GM19455 (cell line): Measurements from ENCODE around the gene MMP20.
"Not testable (repeated sequence)": the region's sequence is repeated elsewhere in the genome, so short reads cannot be mapped to it uniquely, and the experiment has no call there.

ENCODE experiments used
- ATAC-seq: cut with Tn5 transposase; IDR thresholded peaks from one replicate; pipeline ENCODE4 v1.9.1; 2021; ENCODE audit not compliant: unreplicated experiment

The MMP20 gene, protein sequence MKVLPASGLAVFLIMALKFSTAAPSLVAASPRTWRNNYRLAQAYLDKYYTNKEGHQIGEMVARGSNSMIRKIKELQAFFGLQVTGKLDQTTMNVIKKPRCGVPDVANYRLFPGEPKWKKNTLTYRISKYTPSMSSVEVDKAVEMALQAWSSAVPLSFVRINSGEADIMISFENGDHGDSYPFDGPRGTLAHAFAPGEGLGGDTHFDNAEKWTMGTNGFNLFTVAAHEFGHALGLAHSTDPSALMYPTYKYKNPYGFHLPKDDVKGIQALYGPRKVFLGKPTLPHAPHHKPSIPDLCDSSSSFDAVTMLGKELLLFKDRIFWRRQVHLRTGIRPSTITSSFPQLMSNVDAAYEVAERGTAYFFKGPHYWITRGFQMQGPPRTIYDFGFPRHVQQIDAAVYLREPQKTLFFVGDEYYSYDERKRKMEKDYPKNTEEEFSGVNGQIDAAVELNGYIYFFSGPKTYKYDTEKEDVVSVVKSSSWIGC

DNA sequence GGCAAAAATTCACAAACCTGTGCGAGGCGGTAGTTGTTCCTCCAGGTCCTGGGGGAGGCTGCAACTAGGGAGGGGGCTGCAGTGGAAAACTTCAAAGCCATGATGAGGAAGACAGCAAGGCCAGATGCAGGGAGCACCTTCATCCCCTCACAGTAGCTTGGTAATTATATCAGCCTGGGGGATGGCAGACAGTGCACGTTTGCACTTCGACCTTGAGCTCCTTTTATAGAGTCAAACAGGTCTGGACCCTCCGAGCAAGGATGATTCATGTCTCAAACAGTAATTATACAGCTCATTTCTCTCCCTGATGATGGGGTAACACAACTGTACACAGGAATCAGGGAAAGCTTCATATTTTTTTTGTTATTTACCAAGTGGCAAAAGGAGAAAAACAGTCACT, at the start of gene MMP20:
Gene MMP20, minus strand, starts transcription at position 156 of the 400 bp plus-strand sequence. Its CDS starts 13 bp downstream, at position 143.
- ATAC-seq = no peak

DNA sequence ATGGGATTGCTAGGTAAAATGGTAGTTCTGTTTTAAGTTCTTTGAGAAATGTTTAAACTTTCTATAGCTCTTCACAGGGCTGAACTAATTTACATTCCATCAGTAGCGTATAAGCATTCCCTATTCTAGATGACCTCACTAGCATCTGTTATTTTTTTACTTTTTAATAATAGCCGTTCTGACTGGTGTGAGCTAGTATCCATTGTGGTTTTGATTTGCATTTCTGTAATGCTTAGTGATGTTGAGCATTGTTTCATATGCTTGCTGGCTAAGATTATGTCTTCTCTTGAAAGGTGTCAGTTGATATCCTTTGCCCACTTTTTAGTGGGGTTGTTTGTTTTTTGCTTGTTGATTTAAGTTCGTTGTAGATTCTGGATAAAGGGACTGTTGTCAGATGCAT, 44.5 kb upstream of the MMP20 start:
- no peak for ATAC-seq

DNA sequence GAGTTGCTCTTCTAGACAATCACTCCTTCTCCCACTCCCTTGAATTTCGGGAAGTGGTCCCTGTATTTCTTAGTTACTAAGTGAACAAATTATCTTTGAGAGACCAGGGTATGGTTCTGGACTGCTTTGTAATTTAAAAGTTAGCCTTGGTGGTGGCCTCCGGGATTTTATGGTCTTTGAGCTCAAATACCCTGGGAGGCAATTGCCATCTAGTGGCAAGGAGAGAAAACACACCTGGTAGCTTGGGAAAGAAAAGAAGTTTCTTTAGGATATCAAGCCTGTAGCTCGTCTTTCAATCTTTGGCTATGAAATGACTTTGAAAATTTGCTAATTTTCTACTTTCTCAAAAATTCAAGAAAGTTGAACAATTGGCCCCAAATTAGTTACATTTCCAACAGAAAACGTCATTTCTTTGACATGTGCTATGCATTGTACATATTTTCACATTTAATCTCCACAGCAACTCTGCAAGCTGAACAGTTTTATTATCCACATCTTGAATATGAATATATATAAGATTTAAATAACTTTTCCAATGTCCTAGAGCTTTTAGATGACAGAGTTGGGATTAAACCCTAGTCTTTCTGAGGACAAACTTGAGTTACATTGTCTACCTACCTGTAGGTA, 41.3 kb upstream of the MMP20 start:
- no peak for ATAC-seq

DNA sequence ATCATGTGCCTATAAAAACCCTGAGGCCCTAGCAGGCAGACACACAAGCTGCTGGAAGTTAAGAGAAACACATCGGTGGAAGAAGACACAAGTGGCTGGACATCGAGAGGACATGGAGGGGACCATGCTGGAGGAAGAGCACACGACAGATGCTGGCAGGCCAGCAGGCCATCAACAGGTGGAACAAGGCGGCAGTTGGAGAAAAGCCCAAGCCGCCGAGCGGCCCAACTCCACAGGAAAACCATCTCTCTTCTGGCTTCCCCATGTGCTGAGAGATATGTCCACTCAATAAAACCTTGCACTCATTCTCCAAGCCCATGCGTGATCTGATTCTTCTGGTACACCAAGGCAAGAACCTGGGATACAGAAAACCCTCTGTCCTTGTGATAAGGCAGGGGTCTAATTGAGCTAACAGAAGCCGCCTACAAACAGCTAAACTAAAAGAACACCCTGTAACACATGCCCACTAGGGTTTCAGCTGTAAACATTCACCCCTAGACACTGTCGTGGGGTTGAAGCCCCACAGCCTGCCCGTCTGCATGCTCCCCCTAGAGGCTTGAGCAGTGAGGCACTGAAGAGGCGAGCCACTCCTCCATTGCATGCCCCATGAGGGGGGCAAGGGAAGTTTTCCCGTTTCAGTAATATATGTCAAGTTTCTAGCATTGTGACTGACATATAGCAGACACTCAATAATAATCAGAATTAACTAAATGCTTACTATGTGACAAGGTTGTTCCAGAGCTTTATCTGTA, 39.0 kb upstream of the MMP20 start:
- no peak for ATAC-seq

DNA sequence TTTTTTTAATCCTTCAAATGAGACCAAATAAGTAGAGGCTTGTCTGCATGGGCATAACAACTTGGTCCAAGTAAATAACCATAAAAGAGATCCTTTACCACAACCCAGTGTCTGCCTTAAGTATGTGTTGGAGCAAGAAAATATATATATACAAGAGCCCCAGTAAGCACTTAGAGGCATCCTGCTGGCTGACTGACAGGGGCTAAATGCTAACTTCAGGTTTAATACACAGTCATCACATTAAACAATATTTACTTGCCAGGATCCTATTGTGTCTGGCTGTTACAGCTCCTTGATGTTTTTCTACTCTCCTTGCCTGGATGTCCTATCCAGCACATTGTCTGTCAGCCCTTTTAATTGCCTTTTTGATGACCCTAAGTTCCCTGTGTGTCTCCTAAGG, 37.5 kb upstream of the MMP20 start:
- no peak for ATAC-seq

DNA sequence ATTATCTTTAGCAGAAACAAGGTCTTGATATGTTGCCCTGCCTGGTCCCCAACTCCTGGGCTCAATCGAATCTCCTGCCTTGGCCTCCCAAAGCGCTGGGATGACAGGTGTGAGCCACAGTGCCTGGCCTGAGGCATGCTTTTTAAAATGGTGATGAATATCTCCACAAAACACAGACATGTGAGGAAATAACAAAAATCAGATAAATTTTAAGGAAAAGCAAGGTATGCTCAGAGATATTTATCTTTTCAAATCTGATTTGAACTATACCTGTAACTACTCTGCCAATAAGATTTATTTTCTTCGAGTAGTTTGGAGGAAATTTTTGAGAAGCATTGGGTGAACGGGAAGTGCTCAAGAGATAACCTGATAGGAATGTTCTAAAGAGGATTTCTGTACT, 35.9 kb upstream of the MMP20 start:
- ATAC-seq = no peak

DNA sequence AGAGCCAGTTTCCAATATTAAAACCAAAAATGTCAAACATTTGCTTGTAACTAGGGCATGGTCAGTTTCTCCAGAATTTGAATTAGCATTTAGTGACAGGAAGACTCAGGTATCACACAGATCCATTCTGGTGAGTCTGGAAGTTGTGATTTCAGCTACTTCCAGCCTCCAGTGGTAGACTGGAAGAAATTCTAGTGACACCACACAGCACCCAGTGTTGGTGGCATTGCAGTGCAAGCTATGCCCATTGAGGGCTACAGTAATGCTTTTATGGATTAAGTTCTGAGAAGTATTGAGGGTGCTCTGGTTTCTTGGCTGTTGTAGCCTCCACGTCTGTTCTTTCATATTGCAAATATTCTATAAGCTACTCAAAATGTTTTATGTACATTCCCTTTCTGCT, 31.4 kb upstream of the MMP20 start:
- no peak for ATAC-seq

DNA sequence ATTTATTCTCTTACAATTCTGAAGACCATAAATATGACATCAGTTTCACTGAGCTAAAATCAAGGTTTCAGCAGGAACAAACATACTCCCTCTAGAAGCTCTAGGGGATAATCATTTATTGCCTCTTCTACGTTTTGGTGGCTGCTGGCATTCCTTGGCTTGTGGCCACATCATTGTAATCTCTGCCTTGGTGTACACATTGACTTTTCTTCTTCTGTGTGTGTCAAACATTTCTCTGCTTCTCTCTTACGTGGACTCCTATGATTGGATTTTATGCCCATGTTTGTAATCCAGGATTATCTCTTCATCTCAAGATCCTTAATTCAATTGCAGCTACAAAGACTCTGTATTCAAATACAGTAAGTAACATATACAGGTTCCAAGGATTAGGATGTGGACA, 30.4 kb upstream of the MMP20 start:
- no peak for ATAC-seq

DNA sequence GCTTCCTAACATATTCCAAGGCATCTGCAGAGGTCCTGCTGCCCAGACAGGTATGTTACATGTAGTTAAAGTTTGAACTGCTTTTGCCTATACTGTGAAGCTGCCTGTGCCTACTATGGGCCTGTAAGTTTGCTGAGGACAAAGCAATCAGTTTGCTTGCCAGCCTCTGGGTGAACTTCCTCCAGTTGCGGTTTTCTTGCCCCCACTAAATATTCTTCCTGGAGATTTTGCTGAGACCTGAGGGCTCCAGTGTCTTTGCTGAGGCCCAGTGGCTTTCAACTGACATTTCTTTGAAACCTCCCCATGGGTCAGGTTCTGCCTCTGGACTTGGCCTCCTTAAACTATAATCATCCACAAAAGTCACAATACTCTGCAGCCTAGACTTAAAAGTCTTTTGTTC, 29.6 kb upstream of the MMP20 start:
- no peak for ATAC-seq

DNA sequence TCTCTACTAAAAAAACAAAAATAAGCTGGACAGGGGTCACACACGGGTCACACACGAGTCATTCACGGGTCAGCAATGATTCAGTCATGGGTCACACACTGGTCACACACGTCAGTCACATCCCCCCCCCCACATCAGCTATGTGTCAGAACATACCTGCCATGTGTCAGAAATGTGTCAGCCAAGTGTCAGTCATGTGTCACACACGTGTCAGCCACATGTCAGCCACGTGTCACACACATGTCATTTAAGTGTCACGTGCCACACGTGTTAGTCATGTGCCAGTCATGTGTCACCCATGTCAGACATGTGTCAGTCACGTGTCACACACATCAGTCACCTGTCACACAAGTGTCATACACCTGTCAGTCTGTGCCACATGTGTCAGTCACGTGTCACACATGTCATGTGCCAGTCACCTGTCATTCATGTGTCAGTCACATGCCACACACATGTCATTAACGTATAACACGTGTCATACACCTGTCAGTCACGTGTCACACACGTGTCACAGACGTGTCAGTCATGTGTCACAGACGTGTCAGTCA, 28.7 kb upstream of the MMP20 start:
- no peak for ATAC-seq

DNA sequence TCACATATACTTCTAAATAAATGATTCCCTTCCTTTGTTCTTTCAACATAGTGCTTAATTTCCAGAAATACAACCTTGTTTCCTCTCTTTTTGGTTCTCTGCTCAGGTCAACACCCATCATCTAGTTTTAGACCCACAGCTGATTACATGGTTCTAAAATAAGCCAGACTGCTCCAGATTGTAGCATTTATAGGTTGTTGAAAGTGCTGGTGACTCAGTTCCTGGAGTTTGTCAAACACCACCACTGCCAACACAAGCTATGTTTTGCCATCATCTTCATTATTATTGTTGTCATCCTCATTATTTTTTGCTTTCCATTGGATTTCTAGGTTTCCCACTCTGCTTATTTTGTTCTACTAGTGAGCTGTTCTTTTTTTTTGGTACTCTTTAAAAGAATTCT, 22.3 kb upstream of the MMP20 start:
- ATAC-seq = no peak

DNA sequence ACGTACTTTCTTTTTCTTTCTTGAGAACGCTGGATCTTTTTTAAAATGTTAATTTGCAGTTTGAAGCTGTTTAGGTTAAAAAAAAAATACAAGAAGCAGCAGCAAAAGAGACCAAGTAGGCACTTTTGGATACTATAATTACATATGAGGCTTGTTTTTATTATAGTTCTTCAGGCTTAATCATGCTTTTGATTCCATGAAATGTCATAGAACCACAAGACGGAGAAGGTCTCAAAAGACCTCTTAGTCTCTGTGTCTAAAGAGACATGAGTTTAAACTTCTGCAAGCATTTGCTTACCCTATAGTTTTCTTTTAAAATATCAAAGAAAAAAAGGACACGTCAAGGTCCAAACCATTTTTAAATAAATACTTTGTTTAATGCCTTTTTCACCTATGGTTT, 18.8 kb upstream of the MMP20 start:
- no peak for ATAC-seq

DNA sequence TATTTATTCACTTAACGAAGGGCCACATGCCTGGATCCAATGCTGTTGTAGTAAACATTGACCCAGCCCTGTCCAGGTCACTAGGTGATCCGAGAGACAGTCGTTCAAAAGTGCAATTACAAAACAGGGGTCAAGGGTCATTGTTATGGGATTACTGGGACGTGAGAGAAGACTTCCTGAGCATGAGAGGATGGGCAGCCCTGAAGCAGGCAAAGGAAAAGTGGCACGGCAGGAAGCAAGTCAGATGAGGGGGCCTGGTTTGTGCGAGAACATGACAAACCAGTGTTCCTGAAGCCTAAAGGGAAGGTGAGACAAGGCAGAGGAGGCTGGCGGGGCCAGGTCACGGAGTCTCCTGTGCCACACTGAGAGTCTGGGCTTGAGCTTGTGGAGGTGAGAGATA, 15.8 kb upstream of the MMP20 start:
- ATAC-seq = no peak

DNA sequence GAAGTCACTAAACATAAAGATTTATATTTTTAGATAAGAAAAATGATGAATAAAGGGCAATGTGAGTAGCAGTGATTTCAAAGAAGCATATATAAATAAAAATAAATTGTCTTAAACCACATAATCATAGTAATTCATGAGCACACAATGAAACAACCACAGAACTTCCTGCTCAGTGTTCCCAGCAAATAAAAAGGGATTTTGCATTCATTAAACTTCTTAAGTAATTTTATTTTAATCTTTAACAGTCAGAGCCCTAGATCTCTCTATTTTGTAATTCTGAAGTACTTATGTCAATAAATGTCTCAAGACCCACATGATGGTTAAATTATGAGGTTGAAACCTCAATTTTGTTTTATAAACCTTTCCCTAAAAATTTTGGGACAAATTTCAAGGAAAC, 14.5 kb upstream of the MMP20 start:
- ATAC-seq = no peak

DNA sequence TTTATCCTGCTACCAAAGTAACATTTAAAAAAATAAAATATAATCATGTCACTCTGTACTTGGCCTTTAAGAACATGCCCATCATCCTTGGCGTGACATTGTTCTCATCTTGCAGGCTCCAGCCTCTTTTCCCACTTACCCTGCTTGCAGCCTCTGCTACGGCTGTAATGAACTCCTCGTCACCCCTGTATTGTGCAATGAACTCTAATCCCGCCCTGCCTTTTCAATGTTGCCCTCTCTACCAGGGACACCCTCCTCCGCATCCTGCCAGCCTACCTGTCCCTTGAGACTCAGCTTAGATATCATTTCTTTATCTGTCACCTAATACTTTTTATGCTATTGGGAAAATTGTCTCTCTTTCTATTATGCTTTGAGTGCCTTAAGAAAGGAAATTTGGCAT, 12.6 kb upstream of the MMP20 start:
- no peak for ATAC-seq

DNA sequence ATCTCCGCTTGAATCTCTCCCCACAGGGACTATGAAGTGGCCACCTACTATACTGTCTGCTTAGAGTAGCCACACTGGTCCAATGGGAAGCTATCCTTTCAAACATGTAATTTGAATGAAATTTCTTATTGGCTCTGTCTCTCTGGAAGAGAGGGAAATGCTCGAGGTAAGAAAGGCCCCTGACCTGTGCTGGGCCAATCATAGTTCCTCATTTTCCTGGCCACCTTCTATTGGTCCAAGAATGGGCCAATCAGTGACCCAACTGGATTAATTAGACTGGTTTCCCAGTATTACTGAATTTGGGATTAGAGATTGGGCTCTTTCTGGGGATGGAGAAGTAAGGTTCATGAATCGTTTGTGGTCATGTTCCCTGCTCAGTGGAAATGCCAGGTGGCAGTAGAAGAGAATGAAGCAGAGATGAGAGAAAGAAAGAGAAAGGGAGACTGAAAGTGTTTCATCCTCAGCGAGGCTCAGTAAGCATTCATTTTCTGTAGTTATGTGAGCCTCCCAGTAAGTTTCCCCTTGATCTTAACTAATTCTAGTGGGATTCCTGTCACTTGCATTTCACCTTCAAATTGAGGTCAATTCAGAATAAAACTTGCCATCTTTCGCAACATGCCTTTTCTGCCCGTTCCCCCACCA, 8.4 kb upstream of the MMP20 start:
- no peak for ATAC-seq

DNA sequence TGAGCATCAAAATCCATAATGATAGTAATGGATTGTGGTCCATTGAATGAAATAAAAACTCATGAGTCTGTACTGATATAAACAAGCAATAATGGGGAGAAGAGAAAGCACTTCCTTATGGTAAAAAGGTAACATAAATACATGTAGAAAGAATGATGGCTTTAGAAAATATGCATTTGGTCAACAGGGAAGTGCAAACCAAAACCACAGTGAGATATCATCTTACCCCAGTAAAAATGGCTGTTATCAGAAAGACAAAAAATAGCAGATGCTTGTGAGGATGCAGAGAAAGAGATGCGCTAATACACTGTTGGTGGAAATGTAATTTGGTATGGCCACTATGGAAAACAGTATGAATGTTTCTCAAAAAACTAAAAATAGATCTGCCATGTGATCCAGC, 6.9 kb upstream of the MMP20 start:
- ATAC-seq = no peak

DNA sequence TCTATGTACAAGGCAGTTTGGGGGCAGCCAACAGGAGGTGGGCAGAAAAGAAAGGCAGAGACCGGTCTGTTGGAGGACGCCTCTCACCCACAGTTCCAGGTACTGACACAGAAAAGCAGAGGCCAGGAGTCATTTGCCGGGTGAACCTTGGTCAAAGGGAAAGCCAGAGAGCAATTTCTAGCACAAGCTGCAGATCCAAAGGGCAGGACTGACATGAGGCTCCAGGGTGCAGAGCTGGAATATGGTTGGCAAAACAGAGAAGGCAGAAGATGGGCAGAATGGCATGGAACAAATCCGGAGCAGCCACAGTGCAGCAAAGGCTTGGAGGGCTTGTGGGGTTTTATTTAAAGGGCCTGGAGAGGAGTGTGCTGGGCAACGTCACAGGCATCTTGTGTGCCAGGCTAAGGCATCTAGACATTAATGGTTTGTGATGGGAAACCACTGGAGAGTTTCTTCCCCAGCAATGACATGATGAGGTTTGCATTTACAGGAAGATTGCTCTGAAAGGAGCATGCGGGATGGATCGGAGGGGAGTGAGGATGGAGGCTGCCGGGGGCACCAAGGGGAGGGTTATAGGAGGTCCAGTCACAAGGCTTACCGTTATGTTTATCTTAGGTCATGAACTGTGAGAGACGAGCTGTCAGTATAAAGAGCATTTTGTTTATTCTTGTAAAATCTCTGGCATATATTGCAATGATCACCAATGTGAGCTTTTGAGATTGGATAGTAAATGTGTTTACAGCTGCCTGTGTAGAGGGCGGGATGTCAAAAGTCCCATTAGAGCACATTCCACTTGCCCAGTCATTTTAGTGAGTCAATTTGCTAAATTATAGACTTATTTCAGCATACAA, 5.7 kb upstream of the MMP20 start:
- ATAC-seq = no peak

DNA sequence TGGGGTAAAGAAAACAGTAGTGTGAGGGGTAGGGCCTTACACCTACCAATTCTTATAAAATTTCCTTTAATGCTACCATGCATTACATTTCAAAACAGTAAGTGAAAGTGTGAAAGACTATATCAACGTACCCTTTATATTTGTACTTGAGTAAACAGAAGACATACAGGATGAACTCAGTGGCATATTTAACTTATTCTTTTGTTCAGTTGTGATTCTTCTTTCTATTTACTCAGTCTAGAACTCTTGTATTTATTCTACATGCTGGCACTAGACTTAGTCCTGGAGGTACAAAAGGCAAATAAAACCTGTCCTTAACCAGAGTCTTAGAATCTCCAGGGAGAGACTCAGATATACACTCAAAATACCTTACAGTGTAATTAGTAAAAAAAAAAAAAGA, 4.8 kb upstream of the MMP20 start:
- ATAC-seq = not testable (repeated sequence)

DNA sequence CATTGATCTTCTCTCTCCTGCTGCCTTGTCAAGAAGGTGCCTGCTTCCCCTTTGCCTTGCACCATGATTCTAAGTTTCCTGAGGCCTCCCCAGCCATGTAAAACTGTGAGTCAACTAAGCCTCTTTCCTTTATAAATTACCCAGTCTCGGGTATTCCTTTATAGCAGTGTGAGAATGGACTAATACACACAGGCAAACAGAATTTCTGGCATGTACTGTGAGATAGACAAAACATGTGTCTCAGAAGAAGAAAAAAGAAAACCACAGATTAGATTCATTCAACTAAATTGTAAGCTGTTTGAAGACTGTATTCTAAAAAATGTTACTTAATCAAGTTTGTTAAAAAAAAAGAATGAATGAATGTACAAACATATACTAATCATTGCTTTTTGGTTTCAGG, 1.5 kb upstream of the MMP20 start:
- ATAC-seq = no peak
